WTC11 (cell line): ENCODE measurements around the gene SIN3B. TPM values are rescaled to one million over a fixed set of nuclear protein-coding genes. Genes with fewer than 3 reads are reported as not detected.

ENCODE experiments used
- ATAC-seq: fragments of 200-7000 bp; cut with Tn5 transposase; 2 replicates; pipeline ENCODE4 v1.10.0; 2021; ENCODE audit warnings: mild to moderate bottlenecking, moderate library complexity
- CTCF ChIA-PET: fragments of 300-600 bp; sonication (Branson Sonifier 250); formaldehyde crosslinking; loops from one replicate; lab custom pipeline; 2021; ENCODE audit warnings: antibody characterized with exemption; lab: Charles Lee
- POLR2A ChIA-PET: fragments of 350-600 bp; sonication (Branson Sonifier 250); formaldehyde crosslinking; loops from one replicate; lab custom pipeline; 2021; ENCODE audit warnings: antibody characterized with exemption; lab: Charles Lee
- DNase-seq: peaks from one replicate; pipeline ENCODE4 v3.0.0; 2021; ENCODE audit warnings: low spot score
- H3K27ac Mint-ChIP-seq: 2 replicates; pipeline ENCODE4 v1.8.0; 2021; ENCODE audit warnings: mixed read lengths
- H3K27me3 Mint-ChIP-seq: 2 replicates; pipeline ENCODE4 v1.8.0; 2021; ENCODE audit warnings: low read depth, mild to moderate bottlenecking, moderate library complexity, mixed read lengths
- H3K36me3 Mint-ChIP-seq: 2 replicates; pipeline ENCODE4 v1.8.0; 2021; ENCODE audit warnings: mixed read lengths
- H3K4me1 Mint-ChIP-seq: 2 replicates; pipeline ENCODE4 v1.8.0; 2022; ENCODE audit warnings: mixed read lengths
- H3K4me3 Mint-ChIP-seq: 2 replicates; pipeline ENCODE4 v1.8.0; 2021; ENCODE audit warnings: mild to moderate bottlenecking, moderate library complexity, mixed read lengths
- H3K9me3 Mint-ChIP-seq: 2 replicates; pipeline ENCODE4 v1.8.0; 2021; ENCODE audit warnings: mixed read lengths
- CBFB ChIP-seq: sonication (generic); formaldehyde crosslinking; IDR thresholded peaks from 2 replicates; pipeline ENCODE4 v1.8.1; 2022; ENCODE audit warnings: mild to moderate bottlenecking, low read depth, missing genetic modification reagents
- ELF4 ChIP-seq: sonication (generic); formaldehyde crosslinking; IDR thresholded peaks from 2 replicates; pipeline ENCODE4 v1.8.1; 2022; ENCODE audit warnings: low read depth, mild to moderate bottlenecking, moderate library complexity, missing genetic modification reagents
- FOXK1 ChIP-seq: sonication (generic); formaldehyde crosslinking; IDR thresholded peaks from 2 replicates; pipeline ENCODE4 v1.8.0; 2022; ENCODE audit warnings: mild to moderate bottlenecking, moderate library complexity, missing genetic modification reagents
- MXD4 ChIP-seq: fragments of 250-450 bp; sonication (Bioruptor Pico); IDR thresholded peaks from 2 replicates; pipeline ENCODE4 v1.8.0; 2021; ENCODE audit warnings: mild to moderate bottlenecking, moderate library complexity, borderline replicate concordance
- OVOL2 ChIP-seq: fragments of 250-450 bp; sonication (Bioruptor Pico); IDR thresholded peaks from 2 replicates; pipeline ENCODE4 v1.9.0; 2021; ENCODE audit warnings: mild to moderate bottlenecking, borderline replicate concordance
- PRDM15 ChIP-seq: sonication (generic); formaldehyde crosslinking; IDR thresholded peaks from 2 replicates; pipeline ENCODE4 v1.8.0; 2022; ENCODE audit warnings: missing genetic modification reagents
- RORB ChIP-seq: fragments of 250-450 bp; sonication (Bioruptor Pico); IDR thresholded peaks from 2 replicates; pipeline ENCODE4 v1.9.0; 2021; ENCODE audit warnings: mild to moderate bottlenecking
- ZNF138 ChIP-seq: sonication (generic); formaldehyde crosslinking; conservative IDR thresholded peaks from 2 replicates; pipeline ENCODE4 v1.8.1; 2022; ENCODE audit warnings: mild to moderate bottlenecking, moderate library complexity, missing genetic modification reagents
- ZNF281 ChIP-seq: sonication (generic); formaldehyde crosslinking; IDR thresholded peaks from 2 replicates; pipeline ENCODE4 v1.8.0; 2023; ENCODE audit warnings: mild to moderate bottlenecking, missing genetic modification reagents
- ZNF317 ChIP-seq: sonication (generic); formaldehyde crosslinking; IDR thresholded peaks from 2 replicates; pipeline ENCODE4 v1.8.1; 2023; ENCODE audit warnings: low read depth, mild to moderate bottlenecking, moderate library complexity, missing genetic modification reagents, borderline replicate concordance
- ZNF425 ChIP-seq: fragments of 250-450 bp; sonication (Bioruptor Pico); conservative IDR thresholded peaks from 2 replicates; pipeline ENCODE4 v1.9.0; 2021; ENCODE audit warnings: mild to moderate bottlenecking
- total RNA-seq: library from RNA; stranded (reverse); gene quantifications from 3 replicates; pipeline ENCODE4 v1.2.3, GENCODE V29; 2021
- TF ChIP-seq, protein P1 (sequence below): sonication (generic); formaldehyde crosslinking; IDR thresholded peaks from 2 replicates; pipeline ENCODE4 v1.8.1; 2023; ENCODE audit warnings: mild to moderate bottlenecking, missing genetic modification reagents

The SIN3B gene
- total RNA-seq, 1 experiment from 2014 or later: 87.7 TPM

GRCh38 chr19:16928351-16928750, 99.2 kb downstream of the SIN3B start (continued):
- no peak for TF ChIP-seq PRDM15 (CRISPR knock-in tag)
- no peak for TF ChIP-seq ZNF281
- no peak for TF ChIP-seq CBFB (CRISPR knock-in tag)
- no peak for TF ChIP-seq OVOL2
- TF ChIP-seq ZNF425 (CRISPR knock-in tag): no peak
- TF ChIP-seq ELF4 (CRISPR knock-in tag): no peak
- no peak for TF ChIP-seq MXD4 (CRISPR knock-in tag)

GRCh38 chr19:16928916-16929315, 99.7 kb downstream of the SIN3B start:
- Mint-ChIP-seq H3K27ac (no peak overlapping the region), H3K27me3 (no peaks in the 10 kb centered on the region; the same call in 1 of the 2 replicates), H3K4me3 (no peak overlapping the region), H3K9me3 (peaks cover 52% of the 10 kb centered on the region), H3K4me1 (no peaks in the 10 kb centered on the region), H3K36me3 (peaks cover 13% of the 10 kb centered on the region)
- ATAC-seq (no peak), DNase-seq (no peak)
- TF ChIP-seq, protein P1, sequence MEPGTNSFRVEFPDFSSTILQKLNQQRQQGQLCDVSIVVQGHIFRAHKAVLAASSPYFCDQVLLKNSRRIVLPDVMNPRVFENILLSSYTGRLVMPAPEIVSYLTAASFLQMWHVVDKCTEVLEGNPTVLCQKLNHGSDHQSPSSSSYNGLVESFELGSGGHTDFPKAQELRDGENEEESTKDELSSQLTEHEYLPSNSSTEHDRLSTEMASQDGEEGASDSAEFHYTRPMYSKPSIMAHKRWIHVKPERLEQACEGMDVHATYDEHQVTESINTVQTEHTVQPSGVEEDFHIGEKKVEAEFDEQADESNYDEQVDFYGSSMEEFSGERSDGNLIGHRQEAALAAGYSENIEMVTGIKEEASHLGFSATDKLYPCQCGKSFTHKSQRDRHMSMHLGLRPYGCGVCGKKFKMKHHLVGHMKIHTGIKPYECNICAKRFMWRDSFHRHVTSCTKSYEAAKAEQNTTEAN (CRISPR knock-in tag): no peak
- TF ChIP-seq RORB (CRISPR knock-in tag) (no peak), ZNF317 (CRISPR knock-in tag) (no peak), FOXK1 (CRISPR knock-in tag) (no peak), ZNF138 (CRISPR knock-in tag) (no peak)
- ChIA-PET CTCF (interaction anchor here (0.6 kb wide), 1 partner anchor 190 kb away, joined by 5 read pairs; no protein-coding TSS in a partner anchor), POLR2A (no interaction called here)

Other genes starting within 250 kb of the SIN3B start
- 11.7 to 14.2 TPM (median 12.3 TPM) in 3 replicates for gene MED26, start 201.2 kb upstream of the SIN3B start, total RNA-seq
- gene SMIM7, start 169.3 kb upstream of the SIN3B start, total RNA-seq: 54.3 to 55.9 TPM (median 55.6 TPM) in 3 replicates
- gene TMEM38A, start 168.3 kb upstream of the SIN3B start, total RNA-seq: 9.5 to 11.1 TPM (median 10.9 TPM) in 3 replicates
- not detected in 3 replicates for gene NWD1, start 109.6 kb upstream of the SIN3B start, total RNA-seq
- gene F2RL3, start 59.6 kb downstream of the SIN3B start, total RNA-seq: 0.11 to 0.14 TPM in 2 of 3 replicates, not detected in the other
- 6.9 to 10.8 TPM (median 7.9 TPM) in 3 replicates for gene CPAMD8, start 197.4 kb downstream of the SIN3B start, total RNA-seq
- gene HAUS8, start 246.1 kb downstream of the SIN3B start, total RNA-seq: 27.9 to 29.9 TPM (median 29.7 TPM) in 3 replicates
- gene MYO9B, start 246.4 kb downstream of the SIN3B start, total RNA-seq: 70.3 to 94.3 TPM (median 73.4 TPM) in 3 replicates